HL-60/S4 treated with phorbol 12-myristate 13-acetate at 8.2 ng/mL for 4 days and 3 days (cell line): ENCODE data around the gene PPM1F.
"Not testable (repeated sequence)": the region's sequence is repeated elsewhere in the genome, so short reads cannot be mapped to it uniquely, and the experiment has no call there.

Source experiments
- in situ Hi-C: fragments of 300-500 bp; cut with MboI; formaldehyde crosslinking; loops from 2 replicates; pipeline ENCODE4 v1.15.0; 2022; ENCODE audit warnings: low sequenced_read_pairs

PPM1F gene

DNA sequence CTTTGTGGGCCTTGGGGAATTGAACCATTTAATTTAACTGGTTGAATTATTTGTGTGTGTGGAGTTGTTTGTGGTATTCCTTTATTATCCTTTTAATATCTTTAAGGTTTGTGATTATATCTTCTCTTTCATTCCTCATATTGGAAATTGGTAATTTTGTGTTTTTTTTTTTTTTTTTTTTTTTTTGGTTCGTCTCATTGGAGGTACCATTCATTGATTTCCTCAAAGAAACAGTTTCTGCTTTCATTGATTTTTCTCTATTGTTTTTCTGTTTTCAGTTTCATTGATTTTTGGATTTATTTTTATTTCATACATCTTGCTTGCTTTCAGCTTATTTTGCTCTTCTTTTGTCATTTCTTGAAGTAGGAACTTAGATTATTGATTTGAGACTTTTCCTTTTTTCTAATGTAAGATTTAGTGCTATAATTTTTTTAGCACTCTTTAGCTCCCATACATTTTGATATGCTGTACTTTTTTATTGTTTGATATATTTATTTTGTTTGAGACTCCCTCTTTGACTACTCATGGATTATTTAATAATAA is 54.2 kb downstream of the PPM1F start:
- in situ Hi-C loops = no loop called here

- in situ Hi-C loops = no loop called here
Measured at GRCh38 chr22:21896951-21897513, 55.6 kb downstream of the PPM1F start.

GRCh38 chr22:21896275-21896674 is 56.4 kb downstream of the PPM1F start:
- in situ Hi-C loops = not testable (repeated sequence)

- in situ Hi-C loops = no loop called here
Measured at GRCh38 chr22:21894799-21895198, 57.8 kb downstream of the PPM1F start.

- in situ Hi-C loops = no loop called here
Measured at GRCh38 chr22:21889251-21889990, 63.2 kb downstream of the PPM1F start.

GRCh38 chr22:21887841-21888240 is 64.8 kb downstream of the PPM1F start:
- in situ Hi-C loops = no loop called here

GRCh38 chr22:21883930-21884329 is 68.7 kb downstream of the PPM1F start:
- in situ Hi-C loops = not testable (repeated sequence)

- in situ Hi-C loops = not testable (repeated sequence)
Measured at GRCh38 chr22:21882754-21883333, 69.8 kb downstream of the PPM1F start.

- in situ Hi-C loops = no loop called here
Measured at GRCh38 chr22:21881841-21882753, 70.6 kb downstream of the PPM1F start.

DNA sequence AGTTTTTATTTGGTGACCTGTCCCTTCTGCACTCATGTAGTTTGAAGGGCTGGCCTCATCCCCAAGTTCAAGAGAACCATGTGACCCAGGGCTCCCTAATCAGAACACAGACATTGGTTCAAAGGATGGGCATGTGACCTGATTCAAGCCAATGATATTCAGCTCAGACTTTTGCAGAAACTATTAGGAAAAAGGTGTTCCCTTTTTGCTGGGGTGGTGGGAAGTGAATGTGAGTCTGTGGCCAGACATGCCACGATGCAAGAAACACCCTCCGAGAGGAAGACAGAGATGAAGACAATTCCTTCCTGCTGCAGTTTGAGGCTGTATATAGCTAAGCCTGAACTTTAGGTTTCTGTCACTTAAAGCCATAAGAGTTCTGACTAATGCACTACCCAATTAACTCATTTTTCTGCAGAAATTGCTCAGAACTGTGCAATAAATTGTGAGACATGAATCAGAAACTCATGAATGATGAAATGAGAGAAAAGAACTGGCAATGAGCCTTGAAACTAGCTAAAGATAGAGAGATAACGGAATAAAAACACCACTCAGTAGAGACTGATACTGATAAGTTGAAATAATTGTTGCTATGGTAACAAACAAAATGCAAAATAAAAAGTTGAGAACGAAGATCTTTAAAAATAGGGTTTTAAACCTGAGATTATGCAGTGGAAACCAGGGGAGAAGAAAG is 76.0 kb downstream of the PPM1F start:
- in situ Hi-C loops = no loop called here

- in situ Hi-C loops = not testable (repeated sequence)
Measured at GRCh38 chr22:21874953-21875352, 77.7 kb downstream of the PPM1F start.

GRCh38 chr22:21873619-21874018 is 79.0 kb downstream of the PPM1F start:
- in situ Hi-C loops = no loop called here

GRCh38 chr22:21872741-21873140 is 79.9 kb downstream of the PPM1F start:
- in situ Hi-C loops = not testable (repeated sequence)
